CD4-positive, alpha-beta T cell treated with Interleukin-15 for 4 hours (primary cell): Measurements from ENCODE around the gene TSPO.

Experiments used
- DNase-seq: peaks from one replicate; pipeline ENCODE4 v3.0.0-alpha.2; 2020; ENCODE audit warnings: low spot score

The TSPO gene

GRCh38 chr22:43159484-43160178 lies 8.3 kb downstream of the TSPO start:
- no peak for DNase-seq

DNA sequence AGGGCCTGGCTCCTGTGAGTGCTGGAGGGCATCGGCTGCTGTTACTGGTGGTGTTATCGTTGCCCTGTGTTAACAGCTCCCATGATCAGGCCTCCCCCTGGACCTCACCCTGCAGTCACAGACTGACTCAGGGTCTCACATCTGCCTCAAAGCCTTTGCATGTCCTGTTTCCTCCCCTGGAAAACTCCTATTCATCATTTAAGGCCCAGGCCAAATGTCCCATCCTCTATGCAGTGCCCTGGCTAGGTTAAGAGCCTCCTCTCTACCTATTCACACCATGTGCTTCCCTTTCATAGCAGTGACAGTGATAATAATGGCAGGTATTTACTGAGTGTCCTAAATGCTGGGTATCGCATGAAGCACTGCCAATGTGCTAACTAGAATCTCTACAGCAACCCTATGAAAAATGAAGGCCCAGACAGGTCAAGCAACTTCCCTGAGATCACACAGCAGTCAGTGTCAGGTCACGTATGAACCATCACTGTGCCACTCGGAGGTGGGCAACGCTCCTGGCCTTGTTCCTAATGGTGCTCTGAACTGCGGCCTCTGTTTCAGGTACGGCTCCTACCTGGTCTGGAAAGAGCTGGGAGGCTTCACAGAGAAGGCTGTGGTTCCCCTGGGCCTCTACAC lies 9.3 kb downstream of the TSPO start:
- no peak for DNase-seq

GRCh38 chr22:43162412-43163150 lies 11.2 kb downstream of the TSPO start:
- no peak for DNase-seq

DNA sequence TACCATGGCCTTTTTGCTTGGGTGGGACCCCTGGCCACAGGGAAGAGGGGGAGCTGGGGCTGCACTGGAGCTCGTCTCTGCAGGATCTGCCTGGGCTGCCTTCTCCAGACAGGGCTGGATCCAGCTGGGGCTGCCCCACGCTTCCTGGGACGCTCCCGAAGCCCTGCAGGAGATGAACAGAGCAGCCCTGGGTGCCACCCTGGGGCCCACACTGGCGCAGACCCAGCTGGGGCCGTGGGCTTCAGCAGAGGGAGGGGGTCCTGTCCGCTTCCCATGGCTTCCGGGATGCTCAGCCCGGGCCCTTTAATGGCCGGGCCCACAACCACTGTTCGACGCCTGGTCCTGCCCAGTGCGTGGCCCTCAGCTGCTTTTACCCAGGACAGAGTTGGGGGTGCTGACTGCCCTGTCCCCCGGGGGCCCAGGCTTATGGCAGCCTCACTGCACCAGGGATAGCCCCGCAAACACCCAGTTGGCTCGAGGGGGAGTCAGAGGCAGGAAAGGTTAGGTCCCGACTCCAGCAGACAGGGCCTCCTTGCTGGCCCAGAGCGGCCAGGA lies 12.0 kb downstream of the TSPO start:
- DNase-seq: no peak

- no peak for DNase-seq
Measured at GRCh38 chr22:43164636-43165035, 13.3 kb downstream of the TSPO start.

- no peak for DNase-seq
Measured at GRCh38 chr22:43166132-43166930, 15.0 kb downstream of the TSPO start.

DNA sequence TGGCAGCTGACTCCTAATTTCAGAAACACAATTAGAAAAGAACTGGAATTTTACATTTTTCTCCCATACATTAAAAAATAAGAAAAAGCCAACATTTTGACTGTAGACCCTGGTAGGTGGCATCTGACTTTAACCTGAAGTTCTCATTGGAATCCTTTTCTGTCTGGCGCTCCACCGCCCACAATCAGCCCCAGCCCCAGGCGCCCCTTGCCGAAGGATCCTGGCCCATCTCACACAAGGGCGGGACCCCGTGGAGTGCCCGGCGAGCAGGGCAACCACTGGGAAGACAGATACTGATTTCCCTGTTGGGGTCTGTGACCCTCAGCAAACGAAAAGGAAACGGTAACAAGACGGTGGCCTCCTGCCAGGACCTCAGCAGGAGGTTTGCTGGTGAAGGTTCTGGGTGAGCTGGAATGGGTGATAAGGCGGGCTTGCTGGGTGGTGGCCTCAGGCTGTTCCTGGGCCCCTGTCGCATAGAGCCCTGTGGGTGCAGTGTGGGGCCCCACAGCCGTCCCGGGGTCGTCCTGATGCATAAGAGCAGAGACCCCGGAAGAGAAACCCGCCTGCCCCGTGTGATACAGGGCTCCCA lies 15.7 kb downstream of the TSPO start:
- no peak for DNase-seq

DNA sequence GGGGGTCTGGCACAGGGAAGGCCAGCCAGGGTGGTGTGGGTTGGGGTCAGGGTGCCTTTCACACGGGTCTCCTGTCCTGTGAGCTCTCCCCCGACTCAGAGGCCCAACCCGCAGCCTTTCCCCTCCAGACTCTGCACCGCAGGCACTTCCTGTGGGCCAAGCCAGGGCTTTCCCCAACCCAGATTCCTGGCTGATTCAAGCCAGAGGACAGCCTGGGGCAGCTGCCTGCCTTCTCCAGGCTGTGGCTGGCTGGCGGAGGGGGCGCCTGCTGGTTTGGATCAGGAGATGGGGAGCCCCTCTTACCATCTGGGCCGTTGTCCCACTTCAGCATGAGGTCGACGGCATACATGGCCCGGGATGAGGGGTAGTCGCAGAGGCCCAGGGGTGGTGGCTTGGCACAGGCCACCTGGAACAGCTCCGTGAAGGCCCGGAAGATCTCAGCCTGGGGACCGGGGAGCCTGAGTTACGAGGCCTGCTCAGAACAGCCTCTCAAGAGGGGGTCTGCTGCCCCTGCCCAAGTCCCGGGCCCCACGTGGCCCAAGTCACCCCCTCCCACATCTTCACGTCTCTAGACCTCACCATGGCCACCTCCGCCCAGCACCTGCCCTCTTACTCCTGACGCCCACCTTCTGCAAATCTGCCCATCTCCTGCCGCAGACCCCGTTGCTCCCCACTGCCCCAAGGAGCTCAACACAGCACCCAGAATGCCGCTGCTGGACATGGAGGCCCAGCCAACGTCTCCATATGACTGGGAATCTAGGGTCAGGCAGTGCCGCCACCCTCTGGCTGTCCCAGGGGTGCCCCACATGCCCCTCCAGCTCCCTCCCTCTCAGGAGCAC lies 17.3 kb downstream of the TSPO start:
- DNase-seq: no peak

DNA sequence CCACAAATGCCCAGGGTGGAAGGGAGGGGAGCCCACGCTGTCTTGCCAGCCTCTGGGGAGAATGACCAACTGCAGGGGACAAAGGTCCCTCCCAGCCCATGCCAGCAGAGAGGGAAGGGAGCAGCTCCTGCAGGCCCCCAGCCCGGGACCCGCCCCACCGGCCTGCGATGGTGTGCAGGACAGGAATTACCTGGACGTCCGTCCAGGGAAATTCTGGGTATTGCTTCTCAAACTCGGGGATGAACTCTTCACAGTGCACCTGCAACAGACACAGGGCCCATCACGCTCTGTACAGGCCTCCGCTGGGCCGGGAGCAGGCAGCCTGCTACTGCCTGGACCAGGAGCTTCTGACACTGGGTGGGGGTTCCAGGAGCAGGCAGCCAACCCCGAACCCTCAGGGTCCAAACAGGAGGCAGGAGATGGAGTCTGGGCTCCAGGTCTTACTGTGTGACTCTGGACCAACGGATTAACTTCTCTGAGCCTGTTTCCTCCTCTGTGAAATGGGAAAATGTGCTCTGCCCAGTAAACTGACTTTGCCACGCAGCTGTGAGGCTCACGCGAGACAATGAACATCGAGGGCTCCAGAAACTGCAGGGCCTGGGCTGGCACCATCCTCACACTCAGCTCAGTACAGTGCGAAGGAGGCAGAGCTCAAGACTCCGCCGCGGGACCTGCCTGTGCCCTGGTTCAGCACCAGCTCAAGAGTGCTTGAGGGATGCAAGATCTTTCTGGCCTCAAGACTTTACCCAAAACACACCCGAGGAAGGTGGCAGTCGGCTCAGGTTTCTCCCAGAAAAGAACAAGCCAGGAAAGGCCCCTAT lies 18.2 kb downstream of the TSPO start:
- DNase-seq: no peak

- DNase-seq: no peak
Measured at GRCh38 chr22:43170131-43170480, 18.7 kb downstream of the TSPO start.

DNA sequence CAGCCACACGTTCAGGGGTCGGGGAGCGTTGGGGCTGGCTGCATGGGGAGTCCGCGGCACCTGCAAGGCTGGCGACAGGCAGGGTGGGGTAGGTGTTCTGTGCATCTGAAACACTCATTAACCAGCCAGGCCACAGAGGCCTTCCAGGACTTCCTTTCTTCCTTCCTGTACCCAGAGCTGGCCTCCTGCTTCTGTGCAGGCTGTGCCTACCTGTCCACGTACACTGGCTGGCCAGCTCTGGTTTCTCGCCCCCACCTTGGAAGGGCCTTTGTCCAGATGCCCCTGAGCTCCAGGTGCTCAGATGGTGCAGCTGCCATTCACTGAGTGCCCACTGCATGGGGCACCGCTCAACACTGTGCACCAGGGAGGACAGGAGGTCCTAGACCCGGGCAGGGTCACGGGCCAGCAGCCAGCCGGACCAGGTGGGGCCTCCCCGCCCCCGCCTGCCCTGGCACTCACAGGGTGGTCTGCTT lies 19.7 kb downstream of the TSPO start:
- no peak for DNase-seq

DNA sequence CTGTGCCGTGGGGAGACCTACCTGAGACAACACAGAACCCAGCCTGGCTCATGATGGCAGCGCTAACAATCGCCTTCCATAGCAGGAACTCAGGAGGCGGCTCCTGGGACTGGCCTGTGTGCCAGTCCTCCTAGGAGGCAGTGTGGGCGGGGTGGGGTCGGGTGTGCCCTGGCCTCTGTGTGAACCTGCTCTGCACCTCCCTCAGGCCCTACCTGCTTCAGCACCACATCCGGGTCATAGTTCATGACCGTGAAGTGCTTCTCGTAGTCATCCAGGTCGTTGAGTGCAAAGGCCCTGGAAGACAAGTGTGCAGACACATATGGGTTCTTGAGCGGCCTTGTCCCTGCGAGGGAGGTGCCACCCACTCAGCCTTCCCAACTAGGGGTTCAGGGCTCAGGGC lies 20.2 kb downstream of the TSPO start:
- no peak for DNase-seq

DNA sequence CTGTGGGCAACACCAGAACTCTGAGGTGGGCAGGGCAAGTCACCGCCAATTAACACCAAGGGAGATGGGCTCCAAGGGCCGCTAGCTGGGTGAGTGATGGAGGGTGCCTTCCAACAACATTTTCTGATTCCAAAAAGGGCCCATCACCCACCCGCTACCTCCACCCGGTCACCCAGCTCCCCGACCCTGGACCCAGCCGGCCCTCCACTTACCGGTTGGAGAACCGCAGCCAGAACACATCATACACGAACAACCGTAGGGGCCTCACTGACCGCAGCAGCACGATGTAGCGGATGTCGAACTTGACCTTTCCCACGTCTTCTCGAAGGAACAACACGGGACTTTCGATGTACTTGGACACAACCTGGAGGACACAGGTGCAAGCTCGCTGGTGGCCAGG lies 20.8 kb downstream of the TSPO start:
- no peak for DNase-seq

DNA sequence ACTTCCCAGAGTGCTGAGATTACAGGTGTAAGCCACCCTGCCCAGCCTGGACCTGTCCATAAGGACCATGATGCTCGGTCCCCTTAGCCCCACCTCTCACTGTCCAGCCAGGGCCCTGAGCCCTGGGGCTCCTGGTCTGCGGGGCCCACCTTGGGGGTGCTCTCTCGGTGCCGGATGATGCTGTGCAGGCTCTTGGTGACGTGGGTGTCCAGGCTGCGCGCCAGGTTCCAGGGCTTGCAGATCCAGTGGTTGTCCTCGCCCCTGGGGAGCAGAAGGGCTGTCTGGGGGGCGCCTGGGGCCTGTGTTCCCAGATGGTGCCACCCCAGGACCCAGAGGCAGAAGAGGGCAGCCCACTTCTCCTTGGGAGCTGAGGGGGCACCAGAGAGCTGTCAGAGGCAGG lies 22.2 kb downstream of the TSPO start:
- no peak for DNase-seq

DNA sequence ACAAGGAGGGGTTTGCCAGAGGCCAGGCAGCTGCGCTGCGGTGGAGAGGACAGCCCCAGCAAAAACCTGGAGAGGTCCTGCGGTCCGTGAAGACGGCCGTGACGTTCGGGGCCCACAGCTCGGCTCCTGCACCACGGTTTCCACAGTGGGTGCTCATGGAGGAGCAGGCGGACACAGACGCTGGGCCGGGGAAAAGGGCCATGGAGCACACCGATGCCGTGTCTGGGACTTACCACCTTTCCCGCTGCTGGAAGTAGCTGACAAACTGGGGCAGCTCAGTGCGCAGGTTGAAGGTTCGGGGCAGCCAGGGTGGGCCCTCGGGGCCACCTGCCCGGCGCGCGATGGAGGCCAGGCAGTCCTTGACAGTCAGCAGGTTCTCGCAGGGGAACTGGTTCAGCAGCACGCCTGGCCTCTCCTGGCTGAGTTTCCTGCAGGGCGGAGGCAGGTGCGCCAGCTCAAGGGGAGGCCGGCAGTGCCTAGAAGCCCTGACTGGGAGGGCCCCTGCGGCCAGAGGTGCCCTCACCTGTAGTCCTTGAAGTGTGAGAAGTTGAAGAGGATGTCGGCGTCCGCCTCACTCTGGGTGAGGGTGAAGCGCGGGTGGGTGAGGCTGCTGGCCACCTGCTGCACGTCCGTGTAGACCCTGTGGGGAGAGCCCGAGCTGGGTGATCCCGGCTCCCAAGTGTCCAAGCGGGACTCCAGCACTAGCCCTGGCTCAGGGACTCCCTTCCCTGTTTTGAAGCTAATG lies 22.8 kb downstream of the TSPO start:
- no peak for DNase-seq

DNA sequence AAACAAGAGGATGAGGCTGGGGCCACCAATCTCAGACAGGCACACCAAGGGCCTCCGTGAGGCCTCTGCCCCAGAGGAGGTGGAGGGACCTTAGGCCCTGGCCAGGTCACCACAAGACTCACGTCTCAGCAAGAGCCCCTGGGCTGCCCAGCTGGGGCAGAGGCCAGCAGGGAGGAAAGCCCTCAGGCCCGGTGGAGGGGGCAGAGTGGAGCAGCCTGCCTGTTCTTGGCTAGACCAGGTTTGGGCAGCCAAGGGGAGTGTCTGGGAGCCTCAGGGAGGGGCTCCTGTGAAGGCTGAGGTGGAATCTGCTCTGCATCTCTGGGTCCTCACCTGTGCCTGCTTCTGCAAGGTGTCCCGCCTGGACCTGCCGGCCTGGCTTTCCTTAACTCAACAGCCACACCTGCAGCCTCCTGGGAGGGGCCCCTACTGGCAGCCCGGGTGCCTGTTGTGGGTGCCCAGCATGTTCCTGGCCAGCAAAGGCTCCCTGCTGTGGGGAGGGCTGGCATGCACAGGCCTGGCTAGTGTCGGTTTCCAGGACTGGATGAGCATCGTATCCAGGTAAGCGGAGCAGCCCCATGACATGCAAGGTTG lies 23.7 kb downstream of the TSPO start:
- no peak for DNase-seq

GRCh38 chr22:43176090-43176489 lies 24.7 kb downstream of the TSPO start:
- DNase-seq: no peak

DNA sequence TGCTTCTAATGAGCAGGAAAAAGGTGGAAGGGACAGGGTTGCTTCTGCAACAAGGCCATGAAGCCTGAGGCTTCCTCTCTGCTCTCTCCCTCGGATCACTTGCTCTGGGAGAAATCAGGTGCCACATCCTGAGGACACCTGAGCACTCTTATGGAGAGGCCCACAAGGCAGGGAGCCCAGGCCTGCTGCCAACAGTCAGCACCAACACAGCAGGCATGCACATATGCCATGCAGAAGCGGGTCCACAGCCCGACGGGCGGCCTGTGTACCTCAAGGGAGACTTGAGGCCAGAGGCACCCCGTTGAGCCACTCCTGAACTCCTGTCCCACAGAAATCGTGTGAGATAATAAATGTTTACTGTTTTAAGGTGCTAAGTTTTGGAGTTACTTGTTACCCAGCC lies 26.1 kb downstream of the TSPO start:
- DNase-seq: no peak
